BE2C (cell line): ENCODE data around the gene MAP6.
"Not testable (repeated sequence)": the region's sequence is repeated elsewhere in the genome, so short reads cannot be mapped to it uniquely, and the experiment has no call there.

Source experiments
- DNase-seq: peaks from one replicate; pipeline ENCODE4 v3.0.0-alpha.2; 2020
- H3K27me3 ChIP-seq: fragments of 250-450 bp; sonication (Bioruptor Pico); 2 replicates; pipeline ENCODE4 v1.5.1; 2020; ENCODE audit warnings: mild to moderate bottlenecking
- H3K36me3 ChIP-seq: fragments of 250-450 bp; sonication (Bioruptor Pico); 2 replicates; pipeline ENCODE4 v1.5.1; 2020; ENCODE audit warnings: mild to moderate bottlenecking
- H3K4me1 ChIP-seq: fragments of 250-450 bp; sonication (Bioruptor Pico); 2 replicates; pipeline ENCODE4 v1.5.1; 2020
- H3K4me3 ChIP-seq: 2 replicates; pipeline ENCODE4 v1.5.1; 2011; ENCODE audit warnings: low read depth, low read length
- H3K9me3 ChIP-seq: fragments of 250-450 bp; sonication (Bioruptor Pico); 2 replicates; pipeline ENCODE4 v1.5.1; 2020
- TF ChIP-seq, protein P1 (sequence below): IDR thresholded peaks from 2 replicates; pipeline ENCODE4 v1.5.1; 2012; ENCODE audit warnings: mild to moderate bottlenecking, low read depth, low read length

Gene MAP6

DNA sequence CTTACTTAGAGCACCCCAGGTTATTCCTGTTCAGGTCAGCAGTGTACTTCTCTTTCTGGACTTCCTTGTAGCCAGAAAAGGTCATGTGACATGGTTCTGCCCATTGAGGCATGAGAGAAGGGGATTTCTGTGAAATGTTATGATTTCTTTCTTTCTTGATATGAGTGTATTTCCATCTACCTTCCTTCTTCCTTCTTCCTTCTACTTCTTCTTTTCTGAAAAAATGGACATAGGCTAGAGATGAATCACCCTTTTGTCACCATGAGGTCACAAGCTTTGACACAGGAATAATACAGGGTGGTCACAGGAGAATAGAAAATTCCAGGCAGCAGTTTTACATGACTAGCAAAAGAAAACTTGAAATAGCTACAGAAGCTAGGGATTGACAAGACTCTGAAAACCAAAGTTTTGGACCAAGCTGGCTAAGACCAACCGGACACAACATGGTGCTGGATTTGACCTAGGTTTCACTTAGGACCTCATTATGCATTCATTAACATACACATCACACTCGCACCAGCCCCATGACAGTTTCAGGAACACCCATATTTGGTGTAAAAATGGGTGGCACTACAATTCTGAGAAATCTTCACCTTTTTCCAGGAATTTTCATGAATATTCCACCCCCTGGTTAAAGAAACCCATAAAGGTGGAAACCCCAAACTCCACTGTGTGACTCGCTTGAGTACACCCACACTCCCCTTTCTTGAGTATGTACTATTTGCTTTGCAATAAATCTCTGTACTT, 21.2 kb upstream of the MAP6 start:
- TF ChIP-seq, protein P1, sequence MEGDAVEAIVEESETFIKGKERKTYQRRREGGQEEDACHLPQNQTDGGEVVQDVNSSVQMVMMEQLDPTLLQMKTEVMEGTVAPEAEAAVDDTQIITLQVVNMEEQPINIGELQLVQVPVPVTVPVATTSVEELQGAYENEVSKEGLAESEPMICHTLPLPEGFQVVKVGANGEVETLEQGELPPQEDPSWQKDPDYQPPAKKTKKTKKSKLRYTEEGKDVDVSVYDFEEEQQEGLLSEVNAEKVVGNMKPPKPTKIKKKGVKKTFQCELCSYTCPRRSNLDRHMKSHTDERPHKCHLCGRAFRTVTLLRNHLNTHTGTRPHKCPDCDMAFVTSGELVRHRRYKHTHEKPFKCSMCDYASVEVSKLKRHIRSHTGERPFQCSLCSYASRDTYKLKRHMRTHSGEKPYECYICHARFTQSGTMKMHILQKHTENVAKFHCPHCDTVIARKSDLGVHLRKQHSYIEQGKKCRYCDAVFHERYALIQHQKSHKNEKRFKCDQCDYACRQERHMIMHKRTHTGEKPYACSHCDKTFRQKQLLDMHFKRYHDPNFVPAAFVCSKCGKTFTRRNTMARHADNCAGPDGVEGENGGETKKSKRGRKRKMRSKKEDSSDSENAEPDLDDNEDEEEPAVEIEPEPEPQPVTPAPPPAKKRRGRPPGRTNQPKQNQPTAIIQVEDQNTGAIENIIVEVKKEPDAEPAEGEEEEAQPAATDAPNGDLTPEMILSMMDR: no peak
- Histone ChIP-seq H3K27me3 (no peaks in the 10 kb centered on the region), H3K4me1 (no peaks in the 10 kb centered on the region), H3K36me3 (no peaks in the 10 kb centered on the region), H3K4me3 (no peak overlapping the region), H3K9me3 (no peaks in the 10 kb centered on the region; the same call in none of the 2 replicates)
- DNase-seq: no peak

DNA sequence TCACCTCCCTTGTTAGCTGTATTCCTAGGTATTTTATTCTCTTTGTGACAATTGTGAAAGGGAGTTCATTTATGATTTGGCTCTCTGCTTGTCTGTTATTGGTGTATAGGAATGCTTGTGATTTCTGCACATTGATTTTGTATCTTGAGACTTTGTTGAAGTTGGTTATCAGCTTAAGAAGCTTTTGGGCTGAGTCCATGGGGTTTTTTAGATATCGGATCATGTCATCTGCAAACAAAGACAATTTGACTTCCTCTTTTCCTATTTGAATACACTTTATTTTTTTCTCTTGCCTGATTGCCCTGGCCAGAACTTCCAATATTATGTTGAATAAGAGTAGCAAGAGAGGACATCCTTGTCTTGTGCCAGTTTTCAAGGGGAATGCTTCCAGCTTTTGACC, 15.0 kb upstream of the MAP6 start:
- H3K27me3 ChIP-seq, DNase-seq, H3K36me3 ChIP-seq, H3K4me1 ChIP-seq, H3K4me3 ChIP-seq, H3K9me3 ChIP-seq: not testable (repeated sequence)

DNA sequence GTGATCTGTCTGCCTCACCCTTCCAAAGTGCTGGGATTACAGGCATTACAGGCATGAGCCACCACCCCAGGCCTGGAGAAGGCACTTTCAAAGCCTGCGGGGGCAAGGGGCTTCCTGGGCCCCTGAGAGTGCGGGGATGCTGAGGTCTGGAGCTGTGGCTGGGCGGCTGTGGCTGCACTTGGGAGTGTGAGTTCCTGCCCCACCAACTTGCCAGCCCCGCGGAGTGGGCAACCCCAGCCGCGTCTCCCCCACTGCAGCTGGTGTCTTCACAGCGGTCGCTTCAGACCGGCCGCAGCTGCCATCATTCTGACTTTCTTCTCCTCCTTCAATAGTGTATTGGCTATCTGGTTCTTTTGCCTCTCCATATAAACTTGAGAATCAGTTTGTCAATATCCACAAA, 10.7 kb upstream of the MAP6 start:
- Histone ChIP-seq H3K36me3 (no peaks in the 10 kb centered on the region), H3K9me3 (no peaks in the 10 kb centered on the region), H3K4me1 (no peaks in the 10 kb centered on the region), H3K27me3 (peaks cover 9% of the 10 kb centered on the region; the same call in 1 of the 2 replicates), H3K4me3 (no peak overlapping the region)
- TF ChIP-seq, protein P1: no peak
- DNase-seq: no peak

DNA sequence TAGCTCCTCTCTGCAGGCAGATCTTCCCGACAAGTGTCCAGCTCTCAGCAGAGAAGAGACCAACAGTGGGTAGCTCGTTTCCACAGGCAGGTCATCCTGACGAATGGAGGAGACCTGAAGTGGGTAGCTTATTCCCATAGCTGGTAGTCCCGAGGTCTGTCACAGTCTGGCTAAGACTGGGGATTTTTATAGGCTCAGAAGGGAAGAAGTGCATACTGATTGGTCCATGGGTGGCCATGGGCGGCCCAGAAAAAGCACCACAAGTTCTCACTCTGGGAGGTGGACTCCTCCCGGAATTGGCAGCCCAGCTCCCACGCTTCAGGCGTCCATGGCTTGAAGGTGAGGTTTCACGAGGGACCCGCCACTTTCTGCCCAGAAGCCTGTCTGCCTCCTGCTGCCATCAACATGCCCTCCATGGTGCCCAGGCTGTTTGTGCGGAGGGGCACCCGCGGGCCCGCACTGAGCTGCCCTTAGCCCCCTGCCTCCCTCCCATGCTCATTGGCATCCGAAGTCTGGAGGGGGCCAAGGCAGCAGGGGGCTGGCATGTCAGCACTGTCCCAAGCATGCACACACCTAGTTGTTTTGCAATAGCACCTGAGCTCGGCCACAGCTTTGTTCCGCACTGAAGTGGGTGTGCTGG, 9.9 kb upstream of the MAP6 start:
- H3K4me3 ChIP-seq: no peak overlapping the region
- no peaks in the 10 kb centered on the region for H3K36me3 ChIP-seq
- no peak for DNase-seq
- no peaks in the 10 kb centered on the region for H3K9me3 ChIP-seq
- TF ChIP-seq, protein P1: no peak
- peaks cover 7% of the 10 kb centered on the region; the same call in 1 of the 2 replicates for H3K27me3 ChIP-seq
- no peaks in the 10 kb centered on the region for H3K4me1 ChIP-seq

DNA sequence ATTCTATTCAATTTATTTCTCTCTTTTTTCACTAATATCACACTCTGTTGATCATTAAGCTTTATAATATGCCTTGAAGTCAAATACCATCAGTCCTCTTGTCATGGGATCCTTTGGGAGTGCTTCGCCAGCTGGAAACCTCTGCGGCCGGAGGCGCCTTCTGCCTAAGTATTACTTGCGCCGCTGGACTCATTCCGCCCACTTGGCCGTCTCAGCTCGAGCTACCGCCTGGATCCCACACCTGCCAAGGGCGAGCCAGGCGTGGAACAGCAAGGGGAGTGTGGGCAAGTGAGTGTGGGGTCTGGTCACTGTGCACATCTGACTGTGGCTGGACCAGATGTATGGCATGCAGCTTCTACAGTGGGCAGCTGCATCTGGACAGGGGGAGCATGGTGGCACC, 9.1 kb upstream of the MAP6 start:
- Histone ChIP-seq H3K4me1 (no peaks in the 10 kb centered on the region), H3K9me3 (no peaks in the 10 kb centered on the region), H3K27me3 (no peaks in the 10 kb centered on the region), H3K4me3 (no peak overlapping the region), H3K36me3 (no peaks in the 10 kb centered on the region)
- TF ChIP-seq, protein P1: no peak
- DNase-seq: no peak

DNA sequence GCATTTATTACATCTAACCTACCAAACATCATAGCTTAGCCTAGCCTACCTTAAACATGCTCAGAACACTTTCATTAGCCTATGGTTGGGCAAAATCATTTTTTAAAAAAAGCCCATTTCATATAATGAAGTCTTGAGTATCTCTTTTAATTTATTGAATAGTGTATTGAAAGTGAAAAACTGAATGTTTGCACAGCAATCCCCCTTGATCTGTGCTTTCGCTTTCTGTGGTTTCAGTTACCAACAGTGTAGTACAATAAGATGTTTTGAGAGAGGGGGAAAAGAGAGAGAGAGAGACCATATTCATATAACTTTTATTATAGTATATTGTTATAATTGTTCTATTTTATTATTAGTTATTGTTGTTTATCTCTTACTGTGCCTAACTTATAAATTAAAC, 8.4 kb upstream of the MAP6 start:
- Histone ChIP-seq H3K9me3 (no peaks in the 10 kb centered on the region), H3K4me1 (no peaks in the 10 kb centered on the region), H3K27me3 (no peaks in the 10 kb centered on the region), H3K36me3 (no peaks in the 10 kb centered on the region), H3K4me3 (no peak overlapping the region)
- TF ChIP-seq, protein P1: no peak
- DNase-seq: no peak
